Liver (tissue), 9 donors: ENCODE results near the gene HDLBP. TPM values are rescaled to one million over a fixed set of nuclear protein-coding genes. Genes with fewer than 3 reads are reported as not detected.

Experiments used
- DNase-seq: peaks from one replicate; pipeline ENCODE4 v3.0.0-alpha.2; 2017; ENCODE audit warnings: low spot score
- H3K27ac ChIP-seq, 2 donors: one replicate each; pipeline ENCODE4 v1.7.0; 2013; ENCODE audit warnings: inconsistent platforms in 2 of 2, low read length in 2 of 2, control low read depth in 1 of 2, low read depth in 1 of 2, mild to moderate bottlenecking in 1 of 2
- H3K27me3 ChIP-seq, 4 donors: one replicate each; pipeline versions ENCODE4 v1.6.1 to v1.7.0; 2013; ENCODE audit warnings: low read length in 3 of 4, inconsistent platforms in 1 of 4, mild to moderate bottlenecking in 1 of 4, moderate library complexity in 1 of 4; ENCODE audit not compliant: control insufficient read depth in 4 of 4, insufficient read depth in 4 of 4
- H3K36me3 ChIP-seq, 4 donors: one replicate each; pipeline versions ENCODE4 v1.6.1 to v1.7.0; 2013; ENCODE audit warnings: low read length in 3 of 4, mild to moderate bottlenecking in 3 of 4, low read depth in 1 of 4, moderate library complexity in 1 of 4; ENCODE audit not compliant: control insufficient read depth in 4 of 4, insufficient read depth in 3 of 4
- H3K4me1 ChIP-seq, 4 donors: one replicate each; pipeline versions ENCODE4 v1.6.1 to v1.7.0; 2013; ENCODE audit warnings: low read length in 3 of 4, mild to moderate bottlenecking in 3 of 4, moderate library complexity in 1 of 4; ENCODE audit not compliant: control insufficient read depth in 4 of 4, insufficient read depth in 4 of 4
- H3K4me3 ChIP-seq, 3 donors: one replicate each; pipeline versions ENCODE4 v1.6.1 to v1.7.0; 2013; ENCODE audit warnings: low read length in 3 of 3, control low read depth in 1 of 3, low read depth in 1 of 3, mild to moderate bottlenecking in 1 of 3
- H3K9ac ChIP-seq, 2 donors: one replicate each; pipeline ENCODE4 v1.7.0; 2013; ENCODE audit warnings: low read length in 2 of 2, mild to moderate bottlenecking in 2 of 2, moderate library complexity in 2 of 2, control low read depth in 1 of 2, low read depth in 1 of 2
- H3K9me3 ChIP-seq, 4 donors: one replicate each; pipeline versions ENCODE4 v1.6.1 to v1.7.0; 2013; ENCODE audit warnings: low read length in 3 of 4; ENCODE audit not compliant: control insufficient read depth in 4 of 4
- GABPA ChIP-seq, 2 donors: IDR thresholded peaks in 1 of 2; conservative IDR thresholded peaks in 1 of 2; 2 replicates each; pipeline ENCODE4 v1.6.1; 2016; ENCODE audit warnings: antibody characterized with exemption in 2 of 2, mild to moderate bottlenecking in 1 of 2, moderate library complexity in 1 of 2
- HNF4A ChIP-seq, 2 donors: conservative IDR thresholded peaks; 2 replicates each; pipeline ENCODE4 v1.6.1; 2016; ENCODE audit warnings: antibody characterized with exemption in 2 of 2, mild to moderate bottlenecking in 2 of 2
- HNF4G ChIP-seq: IDR thresholded peaks from 2 replicates; pipeline ENCODE4 v1.6.1; 2016; ENCODE audit warnings: antibody characterized with exemption
- NR2F2 ChIP-seq: IDR thresholded peaks from 2 replicates; pipeline ENCODE4 v1.6.1; 2016; ENCODE audit warnings: antibody characterized with exemption
- RAD21 ChIP-seq, 2 donors: IDR thresholded peaks; 2 replicates each; pipeline ENCODE4 v1.6.1; 2016; ENCODE audit warnings: antibody characterized with exemption in 2 of 2, mild to moderate bottlenecking in 2 of 2
- RXRA ChIP-seq, 2 donors: IDR thresholded peaks; 2 replicates each; pipeline ENCODE4 v1.6.1; 2017 to 2018; ENCODE audit warnings: antibody characterized with exemption in 2 of 2, mild to moderate bottlenecking in 1 of 2
- SP1 ChIP-seq: IDR thresholded peaks from 2 replicates; pipeline ENCODE4 v1.6.1; 2018; ENCODE audit warnings: antibody characterized with exemption, mild to moderate bottlenecking
- TAF1 ChIP-seq: conservative IDR thresholded peaks from 2 replicates; pipeline ENCODE4 v1.6.1; 2016; ENCODE audit warnings: antibody characterized with exemption, mild to moderate bottlenecking
- WGBS: extraction: QIAGEN DNeasy Blood & Tissue Kit; methylation state at CpG from one replicate; pipeline ENCODE4 v1.1.7; 2013; 5-methylcytosine and 5-hydroxymethylcytosine counted together
- polyA plus RNA-seq, 2 donors: library from polyadenylated mRNA; stranded (reverse) in 1 of 2; unstranded in 1 of 2; fragments of 200-250 nt in 1 of 2; fragments of >200 nt in 1 of 2; fragmentation: Nextera tagmentation in 1 of 2; extraction: Ambion mirVana in 1 of 2; gene quantifications; one replicate each; pipeline versions ENCODE4 v1.2.1 to v1.2.3, GENCODE V29; 2013 to 2015
- total RNA-seq, 2 donors: library from RNA; depleted of rRNA; stranded (reverse); fragments of >200 nt; gene quantifications; one replicate each; pipeline ENCODE4 v1.2.3, GENCODE V29; 2014
- TF ChIP-seq, protein P1 (sequence below): fragments of 150-350 bp; IDR thresholded peaks from 2 replicates; pipeline ENCODE4 v1.5.1; 2017; ENCODE audit warnings: improper control_type of control experiment, low read depth, low read length; ENCODE audit not compliant: missing input control
- TF ChIP-seq, protein P2 (sequence below): IDR thresholded peaks from 2 replicates; pipeline ENCODE4 v1.6.1; 2016; ENCODE audit warnings: antibody characterized with exemption, mild to moderate bottlenecking
- TF ChIP-seq, protein P3 (sequence below): IDR thresholded peaks from 2 replicates; pipeline ENCODE4 v1.6.1; 2016; ENCODE audit warnings: antibody characterized with exemption
- TF ChIP-seq, protein P4 (sequence below): IDR thresholded peaks from 2 replicates; pipeline ENCODE4 v1.6.1; 2016; ENCODE audit warnings: antibody characterized with exemption
- donor health status: healthy.
- donor health status: healthy.
- donor health status: healthy.
- donor health status: healthy.
- donor health status: healthy.

Gene HDLBP
- total and polyA plus RNA-seq, 4 donors, result 219 to 580 (median 258) TPM

DNA sequence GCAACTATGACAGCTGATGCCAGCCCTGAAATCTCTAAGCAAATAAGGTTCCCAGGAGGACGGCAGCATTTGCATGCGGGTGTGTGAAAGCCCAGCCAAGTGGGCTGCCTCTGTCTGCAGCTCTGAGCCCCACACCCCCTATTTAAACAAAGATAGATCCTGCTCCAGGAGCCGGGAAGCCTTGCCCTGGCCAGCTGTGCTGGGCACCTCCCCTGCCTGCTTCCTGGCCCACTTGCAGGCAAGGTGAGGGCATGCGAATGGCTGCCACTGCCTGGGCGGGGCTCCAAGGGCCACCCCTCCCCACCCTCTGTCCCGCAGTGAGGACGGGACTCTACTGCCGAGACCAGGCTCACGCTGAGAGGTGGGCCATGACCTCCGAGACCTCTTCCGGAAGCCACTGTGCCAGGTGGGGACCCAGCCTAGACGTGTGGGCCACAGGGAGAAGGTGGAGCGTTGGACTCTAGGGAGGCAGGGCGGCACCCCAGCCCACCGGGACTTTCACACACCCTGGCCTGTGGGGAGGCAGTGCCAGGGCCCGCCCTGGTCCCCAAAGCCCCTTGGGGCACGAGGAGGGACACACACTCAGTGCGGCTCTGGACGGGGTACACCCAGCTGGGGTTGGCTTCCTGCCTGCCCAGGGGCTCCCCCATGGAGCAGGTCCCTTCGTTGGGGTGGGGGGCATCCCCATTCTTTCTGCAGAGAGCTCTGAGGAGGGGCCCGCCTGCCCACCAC is 126.9 kb downstream of the HDLBP start, which contains the start of gene ANO7:
ANO7 (plus strand) TSS at position 317 of the 732 bp plus-strand sequence. CDS start 1,387 bp downstream, outside the sequence.
- Histone ChIP-seq H3K9ac (no peak within 1 kb of the TSS), H3K4me3 (no peak within 1 kb of the TSS), H3K9me3 (no peaks in the 10 kb centered on the region), H3K36me3 (peaks cover 0 to 2% (median 0%) of the 10 kb centered on the region in 4 donors), H3K4me1 (no peaks in the 10 kb centered on the region), H3K27ac (no peak within 1 kb of the TSS), H3K27me3 (no peaks in the 10 kb centered on the region)
- DNase-seq, result no peak
- 70% methylated on average over 21 of the region's 21 CpGs for WGBS
- TF ChIP-seq, protein P1, sequence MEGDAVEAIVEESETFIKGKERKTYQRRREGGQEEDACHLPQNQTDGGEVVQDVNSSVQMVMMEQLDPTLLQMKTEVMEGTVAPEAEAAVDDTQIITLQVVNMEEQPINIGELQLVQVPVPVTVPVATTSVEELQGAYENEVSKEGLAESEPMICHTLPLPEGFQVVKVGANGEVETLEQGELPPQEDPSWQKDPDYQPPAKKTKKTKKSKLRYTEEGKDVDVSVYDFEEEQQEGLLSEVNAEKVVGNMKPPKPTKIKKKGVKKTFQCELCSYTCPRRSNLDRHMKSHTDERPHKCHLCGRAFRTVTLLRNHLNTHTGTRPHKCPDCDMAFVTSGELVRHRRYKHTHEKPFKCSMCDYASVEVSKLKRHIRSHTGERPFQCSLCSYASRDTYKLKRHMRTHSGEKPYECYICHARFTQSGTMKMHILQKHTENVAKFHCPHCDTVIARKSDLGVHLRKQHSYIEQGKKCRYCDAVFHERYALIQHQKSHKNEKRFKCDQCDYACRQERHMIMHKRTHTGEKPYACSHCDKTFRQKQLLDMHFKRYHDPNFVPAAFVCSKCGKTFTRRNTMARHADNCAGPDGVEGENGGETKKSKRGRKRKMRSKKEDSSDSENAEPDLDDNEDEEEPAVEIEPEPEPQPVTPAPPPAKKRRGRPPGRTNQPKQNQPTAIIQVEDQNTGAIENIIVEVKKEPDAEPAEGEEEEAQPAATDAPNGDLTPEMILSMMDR, result no peak
- TF ChIP-seq, protein P2, sequence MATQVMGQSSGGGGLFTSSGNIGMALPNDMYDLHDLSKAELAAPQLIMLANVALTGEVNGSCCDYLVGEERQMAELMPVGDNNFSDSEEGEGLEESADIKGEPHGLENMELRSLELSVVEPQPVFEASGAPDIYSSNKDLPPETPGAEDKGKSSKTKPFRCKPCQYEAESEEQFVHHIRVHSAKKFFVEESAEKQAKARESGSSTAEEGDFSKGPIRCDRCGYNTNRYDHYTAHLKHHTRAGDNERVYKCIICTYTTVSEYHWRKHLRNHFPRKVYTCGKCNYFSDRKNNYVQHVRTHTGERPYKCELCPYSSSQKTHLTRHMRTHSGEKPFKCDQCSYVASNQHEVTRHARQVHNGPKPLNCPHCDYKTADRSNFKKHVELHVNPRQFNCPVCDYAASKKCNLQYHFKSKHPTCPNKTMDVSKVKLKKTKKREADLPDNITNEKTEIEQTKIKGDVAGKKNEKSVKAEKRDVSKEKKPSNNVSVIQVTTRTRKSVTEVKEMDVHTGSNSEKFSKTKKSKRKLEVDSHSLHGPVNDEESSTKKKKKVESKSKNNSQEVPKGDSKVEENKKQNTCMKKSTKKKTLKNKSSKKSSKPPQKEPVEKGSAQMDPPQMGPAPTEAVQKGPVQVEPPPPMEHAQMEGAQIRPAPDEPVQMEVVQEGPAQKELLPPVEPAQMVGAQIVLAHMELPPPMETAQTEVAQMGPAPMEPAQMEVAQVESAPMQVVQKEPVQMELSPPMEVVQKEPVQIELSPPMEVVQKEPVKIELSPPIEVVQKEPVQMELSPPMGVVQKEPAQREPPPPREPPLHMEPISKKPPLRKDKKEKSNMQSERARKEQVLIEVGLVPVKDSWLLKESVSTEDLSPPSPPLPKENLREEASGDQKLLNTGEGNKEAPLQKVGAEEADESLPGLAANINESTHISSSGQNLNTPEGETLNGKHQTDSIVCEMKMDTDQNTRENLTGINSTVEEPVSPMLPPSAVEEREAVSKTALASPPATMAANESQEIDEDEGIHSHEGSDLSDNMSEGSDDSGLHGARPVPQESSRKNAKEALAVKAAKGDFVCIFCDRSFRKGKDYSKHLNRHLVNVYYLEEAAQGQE, result no peak
- TF ChIP-seq TAF1 (no peak), HNF4G (no peak), HNF4A (conservative IDR thresholded peaks at IDR 0.05) (no peak), RAD21 (IDR thresholded peaks at IDR 0.05) (no peak)
- TF ChIP-seq, protein P3, sequence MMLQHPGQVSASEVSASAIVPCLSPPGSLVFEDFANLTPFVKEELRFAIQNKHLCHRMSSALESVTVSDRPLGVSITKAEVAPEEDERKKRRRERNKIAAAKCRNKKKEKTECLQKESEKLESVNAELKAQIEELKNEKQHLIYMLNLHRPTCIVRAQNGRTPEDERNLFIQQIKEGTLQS, result no peak

DNA sequence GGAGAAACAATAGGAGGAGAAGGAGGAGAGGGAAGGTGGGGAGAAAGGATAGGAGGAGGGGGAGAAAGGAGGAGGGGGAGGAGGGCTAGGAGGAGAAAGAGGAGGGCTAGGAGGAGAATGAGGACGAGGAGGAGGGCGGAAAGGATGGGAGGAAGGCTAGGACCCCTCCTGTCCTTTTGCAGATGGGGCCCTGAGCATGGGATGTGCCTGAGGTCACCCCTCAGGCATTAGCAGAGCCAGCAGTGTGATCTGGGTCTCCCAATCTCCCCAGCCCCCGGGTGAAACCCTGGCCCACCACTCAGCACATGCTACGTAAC is 127.6 kb downstream of the HDLBP start:
- no peak overlapping the region for H3K9ac ChIP-seq
- H3K4me3 ChIP-seq, result no peak overlapping the region
- peaks cover 0 to 7% (median 1%) of the 10 kb centered on the region in 4 donors for H3K36me3 ChIP-seq
- TF ChIP-seq SP1 (no peak), HNF4G (no peak), TAF1 (no peak), NR2F2 (no peak), GABPA (IDR thresholded peaks at IDR 0.05 in 1 of 2, conservative IDR thresholded peaks at IDR 0.05 in 1 of 2) (no peak), RXRA (IDR thresholded peaks at IDR 0.05) (no peak)
- TF ChIP-seq, protein P4, sequence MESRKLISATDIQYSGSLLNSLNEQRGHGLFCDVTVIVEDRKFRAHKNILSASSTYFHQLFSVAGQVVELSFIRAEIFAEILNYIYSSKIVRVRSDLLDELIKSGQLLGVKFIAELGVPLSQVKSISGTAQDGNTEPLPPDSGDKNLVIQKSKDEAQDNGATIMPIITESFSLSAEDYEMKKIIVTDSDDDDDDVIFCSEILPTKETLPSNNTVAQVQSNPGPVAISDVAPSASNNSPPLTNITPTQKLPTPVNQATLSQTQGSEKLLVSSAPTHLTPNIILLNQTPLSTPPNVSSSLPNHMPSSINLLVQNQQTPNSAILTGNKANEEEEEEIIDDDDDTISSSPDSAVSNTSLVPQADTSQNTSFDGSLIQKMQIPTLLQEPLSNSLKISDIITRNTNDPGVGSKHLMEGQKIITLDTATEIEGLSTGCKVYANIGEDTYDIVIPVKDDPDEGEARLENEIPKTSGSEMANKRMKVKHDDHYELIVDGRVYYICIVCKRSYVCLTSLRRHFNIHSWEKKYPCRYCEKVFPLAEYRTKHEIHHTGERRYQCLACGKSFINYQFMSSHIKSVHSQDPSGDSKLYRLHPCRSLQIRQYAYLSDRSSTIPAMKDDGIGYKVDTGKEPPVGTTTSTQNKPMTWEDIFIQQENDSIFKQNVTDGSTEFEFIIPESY, result no peak
- no peak overlapping the region for H3K27ac ChIP-seq
- DNase-seq, result no peak
- no peaks in the 10 kb centered on the region for H3K4me1 ChIP-seq
- no peaks in the 10 kb centered on the region for H3K9me3 ChIP-seq
- no peaks in the 10 kb centered on the region for H3K27me3 ChIP-seq
- WGBS, result 52% methylated on average over 4 of the region's 4 CpGs
